Colon (tissue), 2 donors: ENCODE data around the gene SERPINA3.
"Not testable (repeated sequence)": the region's sequence is repeated elsewhere in the genome, so short reads cannot be mapped to it uniquely, and the experiment has no call there.

ENCODE experiments used
- FAIRE-seq: peaks from 2 replicates; lab custom pipeline; 2012; peaks lifted over from hg19 to GRCh38; lab: Jason Lieb, UNC
- donor health status: control.
- donor health status: control.

Gene SERPINA3

GRCh38 chr14:94612174-94612573 lies at the start of gene SERPINA3:
Gene SERPINA3 (plus strand): TSS chr14:94612391. CDS start chr14:94614442, 2,051 bp downstream.
- FAIRE-seq, result no peak

- FAIRE-seq, result no peak
Measured at GRCh38 chr14:94562941-94563883, 49.0 kb upstream of the SERPINA3 start.

GRCh38 chr14:94564381-94564780 lies 47.8 kb upstream of the SERPINA3 start:
- FAIRE-seq, result no peak

- no peak for FAIRE-seq
Measured at GRCh38 chr14:94568186-94568585, 44.0 kb upstream of the SERPINA3 start.

- FAIRE-seq, result no peak
Measured at GRCh38 chr14:94569381-94570001, 42.7 kb upstream of the SERPINA3 start.

- FAIRE-seq, result no peak
Measured at GRCh38 chr14:94570002-94570400, 42.2 kb upstream of the SERPINA3 start.

GRCh38 chr14:94570440-94570839 lies 41.8 kb upstream of the SERPINA3 start:
- FAIRE-seq, result no peak

GRCh38 chr14:94571395-94571794 lies 40.8 kb upstream of the SERPINA3 start:
- FAIRE-seq, result no peak

GRCh38 chr14:94571950-94572349 lies 40.2 kb upstream of the SERPINA3 start:
- FAIRE-seq, result no peak

GRCh38 chr14:94572637-94573303 lies 39.4 kb upstream of the SERPINA3 start:
- FAIRE-seq, result no peak

GRCh38 chr14:94573475-94574277 lies 38.5 kb upstream of the SERPINA3 start:
- FAIRE-seq, result no peak

GRCh38 chr14:94574336-94574735 lies 37.9 kb upstream of the SERPINA3 start:
- FAIRE-seq, result no peak

GRCh38 chr14:94575730-94576585 lies 36.2 kb upstream of the SERPINA3 start:
- no peak for FAIRE-seq

- FAIRE-seq, result not testable (repeated sequence)
Measured at GRCh38 chr14:94577472-94577871, 34.7 kb upstream of the SERPINA3 start.

- FAIRE-seq, result no peak
Measured at GRCh38 chr14:94578712-94579111, 33.5 kb upstream of the SERPINA3 start.

GRCh38 chr14:94581127-94581999 lies 30.8 kb upstream of the SERPINA3 start, which contains the start of gene SERPINA5:
Gene SERPINA5 (plus strand): TSS chr14:94581426. CDS start chr14:94587363, 5,937 bp downstream.
- no peak for FAIRE-seq

GRCh38 chr14:94582199-94582750 lies 29.9 kb upstream of the SERPINA3 start:
- no peak for FAIRE-seq

- no peak for FAIRE-seq
Measured at GRCh38 chr14:94582851-94583250, 29.3 kb upstream of the SERPINA3 start.

GRCh38 chr14:94583557-94583956 lies 28.6 kb upstream of the SERPINA3 start:
- no peak for FAIRE-seq
